ENCODE data around the gene C21orf58.

C21orf58 gene

DNA sequence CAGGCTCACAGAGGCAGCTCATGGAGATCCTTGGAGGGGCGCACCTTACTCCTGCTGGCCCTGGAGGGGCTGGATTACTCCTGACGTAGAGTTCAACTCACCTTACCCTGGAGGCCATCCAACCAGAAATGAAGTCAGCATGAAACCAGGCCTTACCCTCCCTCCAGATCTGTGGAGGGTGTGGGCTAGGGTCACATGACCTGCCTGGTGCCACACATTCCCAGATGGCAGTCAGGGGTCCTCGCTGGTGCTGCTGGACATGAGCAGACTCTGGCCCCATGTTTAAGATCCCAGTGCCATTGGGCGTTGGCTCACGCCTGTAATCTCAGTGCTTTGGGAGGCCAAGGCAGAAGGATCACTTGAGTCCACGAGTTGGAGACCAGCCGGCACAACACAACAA, 4.5 kb downstream of the C21orf58 start:
- H3F3A ChIP-seq (ENCODE audit: insufficient read depth, low read length), result no peaks in the 10 kb centered on the region
- H3K79me2 ChIP-seq (ENCODE audit: insufficient read depth, low read length), result peaks cover 30% of the 10 kb centered on the region
- no peak overlapping the region for H3K4me2 ChIP-seq (ENCODE audit: low read length)
- H3K27ac ChIP-seq (ENCODE audit: low read depth, low read length, poor library complexity, severe bottlenecking), result no peak overlapping the region
- no peaks in the 10 kb centered on the region for H3K9me2 ChIP-seq (ENCODE audit: low read depth, low read length)
- H3K9me3 ChIP-seq (ENCODE audit: low read length), result no peaks in the 10 kb centered on the region
- H3K9ac ChIP-seq (ENCODE audit: low read length), result no peak overlapping the region
- H4K20me1 ChIP-seq (ENCODE audit: insufficient read depth, low read length), result no peaks in the 10 kb centered on the region
- H3K27me3 ChIP-seq (ENCODE audit: insufficient read depth, low read length), result no peaks in the 10 kb centered on the region
- peaks cover 27% of the 10 kb centered on the region for H3K4me1 ChIP-seq (ENCODE audit: insufficient read depth, low read length, severe bottlenecking)
- no peak overlapping the region for H3K4me3 ChIP-seq (ENCODE audit: low read depth, low read length, poor library complexity, severe bottlenecking)
- no peak overlapping the region for H2AFZ ChIP-seq (ENCODE audit: low read length)
- TF ChIP-seq, protein P1, sequence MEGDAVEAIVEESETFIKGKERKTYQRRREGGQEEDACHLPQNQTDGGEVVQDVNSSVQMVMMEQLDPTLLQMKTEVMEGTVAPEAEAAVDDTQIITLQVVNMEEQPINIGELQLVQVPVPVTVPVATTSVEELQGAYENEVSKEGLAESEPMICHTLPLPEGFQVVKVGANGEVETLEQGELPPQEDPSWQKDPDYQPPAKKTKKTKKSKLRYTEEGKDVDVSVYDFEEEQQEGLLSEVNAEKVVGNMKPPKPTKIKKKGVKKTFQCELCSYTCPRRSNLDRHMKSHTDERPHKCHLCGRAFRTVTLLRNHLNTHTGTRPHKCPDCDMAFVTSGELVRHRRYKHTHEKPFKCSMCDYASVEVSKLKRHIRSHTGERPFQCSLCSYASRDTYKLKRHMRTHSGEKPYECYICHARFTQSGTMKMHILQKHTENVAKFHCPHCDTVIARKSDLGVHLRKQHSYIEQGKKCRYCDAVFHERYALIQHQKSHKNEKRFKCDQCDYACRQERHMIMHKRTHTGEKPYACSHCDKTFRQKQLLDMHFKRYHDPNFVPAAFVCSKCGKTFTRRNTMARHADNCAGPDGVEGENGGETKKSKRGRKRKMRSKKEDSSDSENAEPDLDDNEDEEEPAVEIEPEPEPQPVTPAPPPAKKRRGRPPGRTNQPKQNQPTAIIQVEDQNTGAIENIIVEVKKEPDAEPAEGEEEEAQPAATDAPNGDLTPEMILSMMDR (IDR thresholded peaks at IDR 0.05; ENCODE audit: low read length), result no peak
- TF ChIP-seq EZH2 (IDR thresholded peaks at IDR 0.05; ENCODE audit: borderline replicate concordance, low read length), result no peak
- H3K36me3 ChIP-seq (ENCODE audit: insufficient read depth, low read length), result peaks cover 42% of the 10 kb centered on the region

DNA sequence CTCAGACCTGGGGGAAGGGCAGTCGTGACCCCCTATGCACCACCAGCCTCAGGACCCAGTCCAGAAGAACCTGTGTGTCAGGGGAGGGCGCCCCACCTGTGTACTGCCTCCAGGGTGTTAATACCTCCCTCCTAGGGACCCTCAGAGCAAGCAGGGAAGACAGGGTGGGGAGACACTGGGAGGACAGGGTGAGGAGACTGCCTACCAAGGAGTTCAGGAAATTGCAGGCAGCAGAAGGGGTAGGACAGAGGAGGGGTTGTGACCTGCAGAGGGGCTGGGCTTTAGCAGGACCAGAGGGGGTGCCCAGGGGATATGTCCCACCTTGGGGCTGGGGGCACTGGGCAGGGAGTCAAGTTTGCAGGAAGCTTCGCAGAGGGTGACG, 5.2 kb downstream of the C21orf58 start:
- no peak overlapping the region for H3K9ac ChIP-seq (ENCODE audit: low read length)
- peaks cover 30% of the 10 kb centered on the region for H3K79me2 ChIP-seq (ENCODE audit: insufficient read depth, low read length)

DNA sequence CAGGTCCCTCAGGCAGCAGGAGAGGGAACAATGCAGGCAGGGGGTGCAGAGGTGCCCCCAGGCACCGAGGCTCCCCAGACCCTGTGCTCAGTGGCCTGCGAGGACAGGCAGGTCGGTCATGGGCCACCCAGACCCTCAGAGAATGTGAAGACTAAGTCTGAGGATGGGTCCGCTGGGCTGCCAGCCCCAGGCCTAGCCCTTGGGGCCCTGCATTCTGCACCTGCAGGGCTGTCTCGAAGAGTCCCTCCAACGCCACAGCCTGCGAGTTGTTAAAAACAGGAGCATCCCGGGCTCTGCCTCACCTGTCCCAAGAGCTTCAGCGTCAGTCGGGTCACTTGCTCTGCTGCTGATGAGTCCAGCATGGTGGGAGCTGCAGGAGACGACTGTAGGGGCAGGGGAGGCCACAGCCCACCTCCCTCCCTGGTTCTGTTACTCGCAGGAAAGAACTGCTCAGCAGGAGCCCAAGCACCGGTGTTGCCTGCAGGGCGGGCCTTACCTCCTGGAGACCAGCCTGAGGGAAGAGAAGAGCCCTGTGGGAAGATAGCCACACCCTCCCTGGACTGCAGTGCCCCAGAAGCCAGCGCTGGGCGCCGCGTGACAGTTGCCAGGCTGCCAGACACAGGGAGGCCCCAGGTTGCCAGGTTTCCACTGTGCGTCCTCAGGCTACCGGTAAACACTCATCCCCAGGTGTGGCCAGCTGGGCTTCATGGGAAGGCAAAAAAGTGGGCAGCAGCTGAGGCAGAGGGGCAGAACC, 5.8 kb downstream of the C21orf58 start:
- Histone ChIP-seq H3K4me3 (ENCODE audit: low read depth, low read length, poor library complexity, severe bottlenecking) (no peak overlapping the region), H3K27me3 (ENCODE audit: insufficient read depth, low read length) (no peaks in the 10 kb centered on the region), H3K9ac (ENCODE audit: low read length) (no peak overlapping the region), H3K79me2 (ENCODE audit: insufficient read depth, low read length) (peaks cover 24% of the 10 kb centered on the region), H3K4me1 (ENCODE audit: insufficient read depth, low read length, severe bottlenecking) (peaks cover 27% of the 10 kb centered on the region), H3K36me3 (ENCODE audit: insufficient read depth, low read length) (peaks cover 55% of the 10 kb centered on the region), H3K9me2 (ENCODE audit: low read depth, low read length) (no peaks in the 10 kb centered on the region), H4K20me1 (ENCODE audit: insufficient read depth, low read length) (no peaks in the 10 kb centered on the region), H3F3A (ENCODE audit: insufficient read depth, low read length) (no peaks in the 10 kb centered on the region), H3K27ac (ENCODE audit: low read depth, low read length, poor library complexity, severe bottlenecking) (no peak overlapping the region), H2AFZ (ENCODE audit: low read length) (no peak overlapping the region), H3K9me3 (ENCODE audit: low read length) (no peaks in the 10 kb centered on the region), H3K4me2 (ENCODE audit: low read length) (no peak overlapping the region)
- TF ChIP-seq EZH2 (IDR thresholded peaks at IDR 0.05; ENCODE audit: borderline replicate concordance, low read length), result no peak
- TF ChIP-seq, protein P1 (IDR thresholded peaks at IDR 0.05; ENCODE audit: low read length), result no peak

More for the DNA sequence above, 5.2 kb downstream of the C21orf58 start:
- H3K9me3 ChIP-seq (ENCODE audit: low read length), result no peaks in the 10 kb centered on the region
- H3K9me2 ChIP-seq (ENCODE audit: low read depth, low read length), result no peaks in the 10 kb centered on the region
- H2AFZ ChIP-seq (ENCODE audit: low read length), result no peak overlapping the region
- no peak for TF ChIP-seq EZH2 (IDR thresholded peaks at IDR 0.05; ENCODE audit: borderline replicate concordance, low read length)
- TF ChIP-seq, protein P1 (IDR thresholded peaks at IDR 0.05; ENCODE audit: low read length), result no peak
- H3K4me2 ChIP-seq (ENCODE audit: low read length), result no peak overlapping the region
- H3K27ac ChIP-seq (ENCODE audit: low read depth, low read length, poor library complexity, severe bottlenecking), result no peak overlapping the region
- H3K4me3 ChIP-seq (ENCODE audit: low read depth, low read length, poor library complexity, severe bottlenecking), result no peak overlapping the region
- H3F3A ChIP-seq (ENCODE audit: insufficient read depth, low read length), result no peaks in the 10 kb centered on the region
- no peaks in the 10 kb centered on the region for H3K27me3 ChIP-seq (ENCODE audit: insufficient read depth, low read length)
- peaks cover 27% of the 10 kb centered on the region for H3K4me1 ChIP-seq (ENCODE audit: insufficient read depth, low read length, severe bottlenecking)
- H4K20me1 ChIP-seq (ENCODE audit: insufficient read depth, low read length), result no peaks in the 10 kb centered on the region
- peaks cover 49% of the 10 kb centered on the region for H3K36me3 ChIP-seq (ENCODE audit: insufficient read depth, low read length)

Measured in OCI-LY1 (cell line).